Fibroblast of lung (primary cell): ENCODE data around the gene ZNF626. TPM values are rescaled to one million over a fixed set of nuclear protein-coding genes. Genes with fewer than 3 reads are reported as not detected.
"Not testable (repeated sequence)": the region's sequence is repeated elsewhere in the genome, so short reads cannot be mapped to it uniquely, and the experiment has no call there.

Source experiments
- DNase-seq, 2 donors: peaks; one replicate each; pipeline versions ENCODE4 v3.0.0 to v3.0.0-alpha.2; 2010; ENCODE audit warnings: low read depth in 2 of 2
- H2AFZ ChIP-seq: 2 replicates; pipeline ENCODE4 v1.5.1; 2012; ENCODE audit warnings: low read length, control low read depth, inconsistent platforms
- H3K27ac ChIP-seq: 2 replicates; pipeline ENCODE4 v1.5.1; 2011; ENCODE audit warnings: low read length, control low read depth; ENCODE audit not compliant: insufficient read depth
- H3K27me3 ChIP-seq: 2 replicates; pipeline ENCODE4 v1.5.1; 2011; ENCODE audit warnings: mild to moderate bottlenecking, low read length; ENCODE audit not compliant: control insufficient read depth, insufficient read depth
- H3K36me3 ChIP-seq: 2 replicates; pipeline ENCODE4 v1.5.1; 2011; ENCODE audit warnings: low read length; ENCODE audit not compliant: control insufficient read depth, insufficient read depth
- H3K4me1 ChIP-seq: 2 replicates; pipeline ENCODE4 v1.5.1; 2011; ENCODE audit warnings: low read length; ENCODE audit not compliant: control insufficient read depth, insufficient read depth; ENCODE audit errors: extremely low read depth
- H3K4me2 ChIP-seq: 2 replicates; pipeline ENCODE4 v1.5.1; 2011; ENCODE audit warnings: low read length, control low read depth; ENCODE audit not compliant: insufficient read depth; ENCODE audit errors: extremely low read depth
- H3K4me3 ChIP-seq, 4 experiments: fragments of 200-600 bp in 1 of 4; sonication (generic) in 1 of 4; replicated peaks in 1 of 4; 2 replicates each; pipeline ENCODE4 v1.5.1; 2011 to 2016; ENCODE audit warnings: low read length in 4 of 4, low read depth in 3 of 4, mild to moderate bottlenecking in 3 of 4, control low read depth in 2 of 4, inconsistent platforms in 1 of 4, mixed read lengths in 1 of 4; ENCODE audit not compliant: insufficient read depth in 1 of 4; ENCODE audit errors: control extremely low read depth in 1 of 4
- H3K79me2 ChIP-seq: 2 replicates; pipeline ENCODE4 v1.5.1; 2012; ENCODE audit warnings: mild to moderate bottlenecking, low read length, inconsistent platforms; ENCODE audit not compliant: control insufficient read depth, insufficient read depth
- H3K9ac ChIP-seq: 2 replicates; pipeline ENCODE4 v1.5.1; 2011; ENCODE audit warnings: mild to moderate bottlenecking, low read length, control low read depth; ENCODE audit not compliant: insufficient read depth
- H3K9me3 ChIP-seq: 2 replicates; pipeline ENCODE4 v1.5.1; 2012; ENCODE audit warnings: low read depth, low read length; ENCODE audit not compliant: control insufficient read depth, insufficient read depth
- H4K20me1 ChIP-seq: 2 replicates; pipeline ENCODE4 v1.5.1; 2011; ENCODE audit warnings: low read length; ENCODE audit not compliant: control insufficient read depth, insufficient read depth; ENCODE audit errors: extremely low read depth
- CTCF ChIP-seq, 2 donors: IDR thresholded peaks in 1 of 2; conservative IDR thresholded peaks in 1 of 2; 1 replicate in 1 of 2; 2 replicates in 1 of 2; pipeline ENCODE4 v1.5.1; 2011 to 2012; ENCODE audit warnings: low read length in 2 of 2, control low read depth in 1 of 2, inconsistent platforms in 1 of 2, low read depth in 1 of 2, mild to moderate bottlenecking in 1 of 2
- EZH2 ChIP-seq: IDR thresholded peaks from 2 replicates; pipeline ENCODE4 v1.5.1; 2012; ENCODE audit warnings: low read length, control low read depth, mild to moderate bottlenecking; ENCODE audit errors: missing control alignments
- polyA plus RNA-seq, 2 donors: library from polyadenylated mRNA; depleted of rRNA in 1 of 2; stranded (reverse) in 1 of 2; unstranded in 1 of 2; fragments of >200 nt; gene quantifications; 2 replicates each; pipeline ENCODE4 v1.2.1, GENCODE V29; 2011 to 2012; ENCODE audit warnings: missing spikeins in 1 of 2
- total RNA-seq: library from RNA; depleted of rRNA; stranded (reverse); fragments of >200 nt; gene quantifications from 2 replicates; pipeline ENCODE4 v1.2.1, GENCODE V29; 2014

ZNF626 gene
- total and polyA plus RNA-seq, 2 donors (not counting 1 experiment from before 2014, with no cell fraction given): 10.4 to 18.3 TPM

- H3K36me3 ChIP-seq: no peaks in the 10 kb centered on the region
- DNase-seq: no peak
- H4K20me1 ChIP-seq: no peaks in the 10 kb centered on the region
- no peaks in the 10 kb centered on the region for H3K79me2 ChIP-seq
- no peak overlapping the region for H3K27ac ChIP-seq
- no peak overlapping the region for H3K9ac ChIP-seq
- H3K4me2 ChIP-seq: no peak overlapping the region
- H3K9me3 ChIP-seq: no peaks in the 10 kb centered on the region
- H2AFZ ChIP-seq: no peak overlapping the region
- H3K27me3 ChIP-seq: no peaks in the 10 kb centered on the region
- no peak overlapping the region for H3K4me3 ChIP-seq
- TF ChIP-seq CTCF (conservative IDR thresholded peaks at IDR 0.05 in 1 of 2, IDR thresholded peaks at IDR 0.05 in 1 of 2; ENCODE audit: low read depth in 1 of 2, low read length in 2 of 2): no peak
- TF ChIP-seq EZH2: no peak
- H3K4me1 ChIP-seq: no peaks in the 10 kb centered on the region
These were observed 45.3 kb downstream of the ZNF626 start for GRCh38 chr19:20616071-20616470.

GRCh38 chr19:20614971-20615370, 46.4 kb downstream of the ZNF626 start:
- not testable (repeated sequence) for H3K27ac ChIP-seq, H2AFZ ChIP-seq, H3K36me3 ChIP-seq, H3K79me2 ChIP-seq, H3K27me3 ChIP-seq, H3K9me3 ChIP-seq, DNase-seq, H3K4me3 ChIP-seq, H3K4me1 ChIP-seq, H3K9ac ChIP-seq, H3K4me2 ChIP-seq, H4K20me1 ChIP-seq

GRCh38 chr19:20612711-20613316, 48.6 kb downstream of the ZNF626 start:
- Histone ChIP-seq H3K4me1 (no peaks in the 10 kb centered on the region), H3K27ac (no peak overlapping the region), H3K9me3 (no peaks in the 10 kb centered on the region), H3K79me2 (no peaks in the 10 kb centered on the region), H4K20me1 (no peaks in the 10 kb centered on the region), H3K4me2 (peak overlapping the region; percentile 87), H3K36me3 (no peaks in the 10 kb centered on the region), H3K9ac (no peak overlapping the region), H3K27me3 (no peaks in the 10 kb centered on the region), H2AFZ (peak overlapping the region; percentile 46), H3K4me3 (peak overlapping the region; percentile 25 to 52 (median 41))
- no peak for DNase-seq
- no peak for TF ChIP-seq EZH2
- no peak for TF ChIP-seq CTCF (conservative IDR thresholded peaks at IDR 0.05 in 1 of 2, IDR thresholded peaks at IDR 0.05 in 1 of 2; ENCODE audit: low read depth in 1 of 2, low read length in 2 of 2)
